VCaP (cell line): ENCODE measurements around the gene PHAF1.

Source experiments
- H3K27ac ChIP-seq: fragments of 450-650 bp; 2 replicates; pipeline ENCODE4 v1.5.1; 2017
- CTCF ChIP-seq: fragments of 450-650 bp; conservative IDR thresholded peaks from 2 replicates; pipeline ENCODE4 v1.5.1; 2017; ENCODE audit warnings: mild to moderate bottlenecking, moderate library complexity

PHAF1 gene

GRCh38 chr16:67197704-67198103, 88.0 kb downstream of the PHAF1 start:
- H3K27ac ChIP-seq: no peak overlapping the region
- TF ChIP-seq CTCF: no peak
